ENCODE data around the gene BTBD16. TPM values are rescaled to one million over a fixed set of nuclear protein-coding genes. Genes with fewer than 3 reads are reported as not detected.

Gene BTBD16
- total and polyA plus RNA-seq, 2 experiments from 2014 or later = 0.47 to 0.74 TPM

GRCh38 chr10:122236690-122237306 is 34.3 kb upstream of the BTBD16 start:
- no peaks in the 10 kb centered on the region for H3K27me3 ChIP-seq
- H3K27ac ChIP-seq = no peak overlapping the region
- 72% methylated on average over 5 of the region's 5 CpGs for WGBS (ENCODE audit: low lambda C conversion rate, missing lambda C conversion rate)
- no peak for DNase-seq (ENCODE audit: low spot score)
- H3K4me1 ChIP-seq (ENCODE audit: insufficient read depth) = no peaks in the 10 kb centered on the region
- no peak for TF ChIP-seq EZH2phosphoT487 (IDR thresholded peaks at IDR 0.05; ENCODE audit: low read depth, severe bottlenecking, unreplicated experiment)
- TF ChIP-seq EZH2 (IDR thresholded peaks at IDR 0.05; ENCODE audit: borderline replicate concordance) = no peak
- no peak for TF ChIP-seq CTCF (IDR thresholded peaks at IDR 0.05; ENCODE audit: poor library complexity)
- H3K4me3 ChIP-seq = no peak overlapping the region
- H3K9me3 ChIP-seq (ENCODE audit: low read depth) = no peaks in the 10 kb centered on the region
- H3K36me3 ChIP-seq (replicated peaks; ENCODE audit: insufficient read depth, low read depth) = no peaks in the 10 kb centered on the region
- no peaks in the 10 kb centered on the region for H4K20me1 ChIP-seq (ENCODE audit: insufficient read depth, poor library complexity, severe bottlenecking)
- no peak overlapping the region for H3K4me2 ChIP-seq
- no peaks in the 10 kb centered on the region for H3K79me2 ChIP-seq
- no peaks in the 10 kb centered on the region for H3K9me2 ChIP-seq (replicated peaks; ENCODE audit: insufficient read depth)
- H2AFZ ChIP-seq = no peak overlapping the region

GRCh38 chr10:122237331-122237990 is 33.6 kb upstream of the BTBD16 start:
- H3K4me3 ChIP-seq = no peak overlapping the region
- no peak overlapping the region for H3K27ac ChIP-seq
- WGBS (ENCODE audit: low lambda C conversion rate, missing lambda C conversion rate) = 84% methylated on average over 17 of the region's 17 CpGs
- no peak overlapping the region for H3K4me2 ChIP-seq
- H3K4me1 ChIP-seq (ENCODE audit: insufficient read depth) = no peaks in the 10 kb centered on the region
- H3K27me3 ChIP-seq = no peaks in the 10 kb centered on the region
- TF ChIP-seq EZH2phosphoT487 (IDR thresholded peaks at IDR 0.05; ENCODE audit: low read depth, severe bottlenecking, unreplicated experiment) = no peak
- TF ChIP-seq CTCF (IDR thresholded peaks at IDR 0.05; ENCODE audit: poor library complexity) = no peak
- no peak for TF ChIP-seq EZH2 (IDR thresholded peaks at IDR 0.05; ENCODE audit: borderline replicate concordance)
- H3K36me3 ChIP-seq (replicated peaks; ENCODE audit: insufficient read depth, low read depth) = no peaks in the 10 kb centered on the region
- H3K9me3 ChIP-seq (ENCODE audit: low read depth) = no peaks in the 10 kb centered on the region
- no peaks in the 10 kb centered on the region for H4K20me1 ChIP-seq (ENCODE audit: insufficient read depth, poor library complexity, severe bottlenecking)
- H2AFZ ChIP-seq = no peak overlapping the region
- no peak for DNase-seq (ENCODE audit: low spot score)
- no peaks in the 10 kb centered on the region for H3K79me2 ChIP-seq
- no peaks in the 10 kb centered on the region for H3K9me2 ChIP-seq (replicated peaks; ENCODE audit: insufficient read depth)

- no peak overlapping the region for H2AFZ ChIP-seq
- no peaks in the 10 kb centered on the region for H3K27me3 ChIP-seq
- no peak overlapping the region for H3K27ac ChIP-seq
- no peaks in the 10 kb centered on the region for H4K20me1 ChIP-seq (ENCODE audit: insufficient read depth, poor library complexity, severe bottlenecking)
- H3K9me3 ChIP-seq (ENCODE audit: low read depth) = no peaks in the 10 kb centered on the region
- TF ChIP-seq EZH2 (IDR thresholded peaks at IDR 0.05; ENCODE audit: borderline replicate concordance) = no peak
- no peak for TF ChIP-seq EZH2phosphoT487 (IDR thresholded peaks at IDR 0.05; ENCODE audit: low read depth, severe bottlenecking, unreplicated experiment)
- no peak for TF ChIP-seq CTCF (IDR thresholded peaks at IDR 0.05; ENCODE audit: poor library complexity)
- H3K79me2 ChIP-seq = no peaks in the 10 kb centered on the region
- WGBS (ENCODE audit: low lambda C conversion rate, missing lambda C conversion rate) = 89% methylated on average over 10 of the region's 10 CpGs
- H3K4me1 ChIP-seq (ENCODE audit: insufficient read depth) = no peaks in the 10 kb centered on the region
- H3K36me3 ChIP-seq (replicated peaks; ENCODE audit: insufficient read depth, low read depth) = no peaks in the 10 kb centered on the region
- no peak overlapping the region for H3K4me2 ChIP-seq
- H3K4me3 ChIP-seq = no peak overlapping the region
- H3K9me2 ChIP-seq (replicated peaks; ENCODE audit: insufficient read depth) = no peaks in the 10 kb centered on the region
- DNase-seq (ENCODE audit: low spot score) = no peak
These were observed 31.4 kb upstream of the BTBD16 start for GRCh38 chr10:122239578-122240257.
